IPS-15b (cell line): ENCODE results near the gene FOXL2.

Experiments used
- H3K27me3 ChIP-seq: one replicate; pipeline ENCODE4 v1.6.1; 2013; ENCODE audit warnings: low read length; ENCODE audit not compliant: control insufficient read depth, insufficient read depth
- H3K36me3 ChIP-seq: one replicate; pipeline ENCODE4 v1.6.1; 2013; ENCODE audit warnings: low read length; ENCODE audit not compliant: control insufficient read depth, insufficient read depth
- H3K4me1 ChIP-seq: one replicate; pipeline ENCODE4 v1.6.1; 2013; ENCODE audit warnings: mild to moderate bottlenecking, low read length; ENCODE audit not compliant: control insufficient read depth, insufficient read depth
- H3K4me3 ChIP-seq: one replicate; pipeline ENCODE4 v1.5.1; 2013; ENCODE audit warnings: low read depth, low read length
- H3K9ac ChIP-seq: one replicate; pipeline ENCODE4 v1.6.1; 2013; ENCODE audit warnings: low read depth, mild to moderate bottlenecking, low read length
- H3K9me3 ChIP-seq: one replicate; pipeline ENCODE4 v1.6.1; 2013; ENCODE audit warnings: mild to moderate bottlenecking, low read length; ENCODE audit not compliant: control insufficient read depth, insufficient read depth

FOXL2 gene

GRCh38 chr3:138946663-138947494, at the start of gene FOXL2, which contains the start of gene FOXL2NB:
TSS of gene FOXL2 (minus strand) at chr3:138947137. CDS start at chr3:138946722, 415 bp downstream.
TSS of gene FOXL2NB (plus strand) at chr3:138947217. CDS start at chr3:138947365, 148 bp downstream.
- Histone ChIP-seq H3K4me1 (peaks cover 25% of the 10 kb centered on the region), H3K9me3 (no peaks in the 10 kb centered on the region), H3K36me3 (no peaks in the 10 kb centered on the region), H3K27me3 (peaks cover 98% of the 10 kb centered on the region), H3K4me3 (peak within 1 kb of the TSS; percentile 49), H3K9ac (no peak within 1 kb of the TSS)

GRCh38 chr3:138995706-138996105, 48.8 kb upstream of the FOXL2 start:
- H3K4me3 ChIP-seq, result no peak overlapping the region
- H3K36me3 ChIP-seq, result no peaks in the 10 kb centered on the region
- peaks cover 6% of the 10 kb centered on the region for H3K27me3 ChIP-seq
- H3K9me3 ChIP-seq, result no peaks in the 10 kb centered on the region
- H3K9ac ChIP-seq, result no peak overlapping the region
- H3K4me1 ChIP-seq, result no peaks in the 10 kb centered on the region

GRCh38 chr3:138987181-138987580, 40.2 kb upstream of the FOXL2 start:
- Histone ChIP-seq H3K9ac (no peak overlapping the region), H3K4me3 (no peak overlapping the region), H3K27me3 (peaks cover 2% of the 10 kb centered on the region)

GRCh38 chr3:138985932-138986331, 39.0 kb upstream of the FOXL2 start:
- H3K4me1 ChIP-seq, result no peaks in the 10 kb centered on the region
- H3K36me3 ChIP-seq, result no peaks in the 10 kb centered on the region
- H3K27me3 ChIP-seq, result no peaks in the 10 kb centered on the region
- no peak overlapping the region for H3K9ac ChIP-seq
- H3K4me3 ChIP-seq, result no peak overlapping the region
- H3K9me3 ChIP-seq, result no peaks in the 10 kb centered on the region

More at GRCh38 chr3:138987181-138987580, 40.2 kb upstream of the FOXL2 start:
- no peaks in the 10 kb centered on the region for H3K9me3 ChIP-seq
- H3K36me3 ChIP-seq, result no peaks in the 10 kb centered on the region
- no peaks in the 10 kb centered on the region for H3K4me1 ChIP-seq

- Histone ChIP-seq H3K4me3 (no peak overlapping the region), H3K27me3 (no peaks in the 10 kb centered on the region), H3K36me3 (no peaks in the 10 kb centered on the region), H3K4me1 (no peaks in the 10 kb centered on the region), H3K9me3 (no peaks in the 10 kb centered on the region), H3K9ac (no peak overlapping the region)
Observed at GRCh38 chr3:138984816-138985215, 37.9 kb upstream of the FOXL2 start.

GRCh38 chr3:138976047-138976446, 29.1 kb upstream of the FOXL2 start:
- no peak overlapping the region for H3K9ac ChIP-seq
- no peaks in the 10 kb centered on the region for H3K9me3 ChIP-seq
- H3K27me3 ChIP-seq, result no peaks in the 10 kb centered on the region
- no peaks in the 10 kb centered on the region for H3K36me3 ChIP-seq
- no peak overlapping the region for H3K4me3 ChIP-seq
- H3K4me1 ChIP-seq, result no peaks in the 10 kb centered on the region

GRCh38 chr3:138975351-138975750, 28.4 kb upstream of the FOXL2 start:
- Histone ChIP-seq H3K9me3 (no peaks in the 10 kb centered on the region), H3K36me3 (no peaks in the 10 kb centered on the region), H3K9ac (no peak overlapping the region), H3K4me3 (no peak overlapping the region), H3K27me3 (no peaks in the 10 kb centered on the region), H3K4me1 (no peaks in the 10 kb centered on the region)

GRCh38 chr3:138974462-138974861, 27.5 kb upstream of the FOXL2 start:
- Histone ChIP-seq H3K27me3 (no peaks in the 10 kb centered on the region), H3K9ac (no peak overlapping the region), H3K36me3 (no peaks in the 10 kb centered on the region), H3K9me3 (no peaks in the 10 kb centered on the region), H3K4me3 (no peak overlapping the region), H3K4me1 (no peaks in the 10 kb centered on the region)

- no peaks in the 10 kb centered on the region for H3K27me3 ChIP-seq
- H3K4me3 ChIP-seq, result no peak overlapping the region
- H3K4me1 ChIP-seq, result no peaks in the 10 kb centered on the region
- no peaks in the 10 kb centered on the region for H3K9me3 ChIP-seq
- no peaks in the 10 kb centered on the region for H3K36me3 ChIP-seq
- H3K9ac ChIP-seq, result no peak overlapping the region
Observed at GRCh38 chr3:138972941-138973340, 26.0 kb upstream of the FOXL2 start.

GRCh38 chr3:138971766-138972320, 24.9 kb upstream of the FOXL2 start:
- Histone ChIP-seq H3K4me1 (no peaks in the 10 kb centered on the region), H3K27me3 (no peaks in the 10 kb centered on the region), H3K4me3 (no peak overlapping the region), H3K9ac (no peak overlapping the region), H3K36me3 (no peaks in the 10 kb centered on the region), H3K9me3 (no peaks in the 10 kb centered on the region)

GRCh38 chr3:138964923-138965322, 18.0 kb upstream of the FOXL2 start:
- Histone ChIP-seq H3K9ac (no peak overlapping the region), H3K27me3 (peaks cover 15% of the 10 kb centered on the region), H3K4me3 (no peak overlapping the region), H3K9me3 (no peaks in the 10 kb centered on the region), H3K36me3 (no peaks in the 10 kb centered on the region), H3K4me1 (no peaks in the 10 kb centered on the region)

- H3K36me3 ChIP-seq, result no peaks in the 10 kb centered on the region
- H3K27me3 ChIP-seq, result peaks cover 16% of the 10 kb centered on the region
- no peaks in the 10 kb centered on the region for H3K9me3 ChIP-seq
- no peak overlapping the region for H3K4me3 ChIP-seq
- H3K4me1 ChIP-seq, result no peaks in the 10 kb centered on the region
- no peak overlapping the region for H3K9ac ChIP-seq
Observed at GRCh38 chr3:138964264-138964663, 17.3 kb upstream of the FOXL2 start.
